ENCODE results near the gene HRAS.
A peak's percentile ranks its signal among the peaks of the same experiment; 100 is the strongest.

Gene HRAS

DNA sequence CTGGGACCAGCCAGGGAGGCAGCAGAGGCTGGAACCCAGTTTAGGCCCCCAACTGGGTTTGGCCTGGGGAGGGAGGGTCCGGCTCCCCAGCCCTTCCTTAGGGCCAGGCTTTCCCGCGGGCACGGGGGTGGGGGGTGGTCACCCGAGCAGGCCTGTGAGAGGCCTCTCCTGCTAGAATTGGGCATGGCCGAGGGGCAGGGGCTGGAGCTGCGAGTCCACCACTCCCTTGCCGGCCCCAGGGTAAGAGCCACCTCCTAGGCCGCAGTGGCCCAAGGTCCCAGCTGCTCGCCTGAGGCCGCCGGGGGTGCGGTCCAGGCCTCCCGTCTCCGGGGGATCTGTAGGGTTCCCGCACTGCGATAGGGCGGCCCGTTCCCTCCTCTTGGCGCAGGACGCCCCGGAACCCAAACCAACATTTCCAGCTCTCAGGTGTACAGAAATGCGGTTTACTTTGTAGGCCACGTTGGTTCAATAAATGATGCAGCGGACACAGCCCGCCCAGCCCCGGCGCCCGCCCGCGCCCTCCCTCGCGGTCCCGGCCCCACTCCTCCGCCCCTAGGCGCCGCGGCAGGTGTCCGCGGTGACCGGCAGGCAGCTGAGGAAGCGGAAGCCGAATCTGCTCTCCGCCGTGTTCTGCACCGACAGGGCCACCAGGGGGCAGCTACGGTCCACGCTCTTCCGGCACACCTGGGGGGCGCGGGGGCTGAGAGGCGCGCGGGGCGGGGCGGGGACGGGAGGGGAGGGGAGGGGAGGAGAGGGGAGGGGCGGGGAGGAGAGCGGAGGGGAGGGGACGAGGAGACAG is 19.3 kb upstream of the HRAS start:
- DNase-seq (ENCODE audit: low read depth in 1 of 2, low spot score in 1 of 2) = peak; percentile 57 to 58

DNA sequence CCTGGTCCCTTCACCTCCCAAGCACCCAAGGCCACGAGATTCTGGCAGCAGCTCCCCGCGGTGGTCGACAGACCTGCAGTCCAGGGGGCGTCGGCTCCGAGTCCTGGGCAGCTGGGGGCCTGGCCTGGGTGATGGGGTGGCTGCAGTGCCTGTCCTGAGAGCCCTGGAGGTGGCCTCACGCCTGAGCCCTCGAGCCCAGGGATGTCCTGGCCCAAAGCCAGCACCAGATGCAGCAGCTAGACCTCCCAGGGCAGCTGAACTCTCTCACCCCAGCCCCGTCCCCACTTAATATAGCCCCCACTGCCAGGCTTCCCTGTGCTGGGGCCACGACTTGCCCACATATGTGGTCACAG is 18.6 kb upstream of the HRAS start:
- no peak for DNase-seq (ENCODE audit: low read depth in 1 of 2, low spot score in 1 of 2)

DNA sequence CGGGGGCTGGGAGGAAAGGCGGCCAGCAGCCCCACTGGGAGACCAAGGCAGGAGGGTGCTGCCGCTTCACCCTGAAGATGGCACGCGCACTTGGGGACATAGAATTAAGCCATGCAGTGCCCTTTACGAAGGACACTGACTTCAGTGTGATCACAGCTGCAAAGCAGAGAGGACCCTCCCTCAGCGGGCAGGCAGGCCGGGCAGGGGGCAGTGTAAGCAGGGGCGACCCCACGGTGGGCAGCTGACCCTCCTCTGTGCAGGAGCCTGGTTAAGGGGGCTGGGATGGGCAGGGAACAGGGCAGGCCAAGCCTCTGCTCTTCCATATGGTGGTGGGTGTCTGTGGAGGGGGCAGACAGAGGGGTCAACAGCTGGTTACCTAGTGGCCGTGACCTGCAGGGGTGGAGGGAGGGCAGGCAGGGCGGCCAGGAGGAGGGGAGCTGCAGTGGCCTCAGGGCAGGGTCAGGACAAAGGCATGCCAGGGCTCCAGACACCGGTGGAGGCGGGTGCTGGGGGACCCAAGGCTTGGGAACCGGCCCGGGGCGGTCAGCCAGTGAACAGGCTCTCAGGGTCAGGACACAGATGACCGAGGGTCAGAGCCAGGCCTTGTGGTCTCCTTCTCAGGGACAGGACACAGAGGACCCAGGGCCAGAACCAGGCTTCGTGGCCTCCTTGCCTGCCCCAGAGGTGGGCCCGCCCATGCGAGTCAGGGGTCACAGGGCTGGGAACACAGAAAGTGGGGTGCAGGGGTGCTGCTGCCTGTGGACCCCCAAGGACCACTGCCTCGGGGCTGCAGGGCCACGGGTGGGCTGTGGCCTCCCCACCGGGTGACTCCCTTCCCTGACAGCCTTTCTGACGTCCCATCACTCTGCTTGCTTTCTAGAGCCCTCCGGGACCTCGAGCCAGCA is 18.0 kb upstream of the HRAS start:
- DNase-seq (ENCODE audit: low read depth in 1 of 2, low spot score in 1 of 2) = no peak

DNA sequence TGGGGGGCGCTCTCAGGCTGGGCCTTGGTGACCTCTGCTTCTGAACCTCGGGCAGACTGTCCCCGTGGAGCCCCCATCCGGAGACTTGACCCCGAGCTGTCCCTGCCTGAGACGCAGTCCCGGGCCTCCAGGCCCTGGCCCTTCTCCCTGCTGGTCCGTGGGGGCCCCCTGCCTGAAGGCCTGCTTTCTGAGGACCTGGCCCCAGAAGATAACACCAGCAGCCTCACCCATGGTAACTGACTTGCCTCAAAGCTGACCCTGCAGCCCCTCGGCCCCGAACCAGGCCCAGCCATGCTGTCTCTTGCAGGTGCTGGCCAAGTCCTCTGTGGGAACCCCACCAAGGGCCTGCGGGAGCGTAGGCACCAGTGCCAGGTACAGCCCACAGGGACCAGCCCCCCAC is 16.2 kb upstream of the HRAS start:
- DNase-seq (ENCODE audit: low read depth in 1 of 2, low spot score in 1 of 2) = no peak

DNA sequence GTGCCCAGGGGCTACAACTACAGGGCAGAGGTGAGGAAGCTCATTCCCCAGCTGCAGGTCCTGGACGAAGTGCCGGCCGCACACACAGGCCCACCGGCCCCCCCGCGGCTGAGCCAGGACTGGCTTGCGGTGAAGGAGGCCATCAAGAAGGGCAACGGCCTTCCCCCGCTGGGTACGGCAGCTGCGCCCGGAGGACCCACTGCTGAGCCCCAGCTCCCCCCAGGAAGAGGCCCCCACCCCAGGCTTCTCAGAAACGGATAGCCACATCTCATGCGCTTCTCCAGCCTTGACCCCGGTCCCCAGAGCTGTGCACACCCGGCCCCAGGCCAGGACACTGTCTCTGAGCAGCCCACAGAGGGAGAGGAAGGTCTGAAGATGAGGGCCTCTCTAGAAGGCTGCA is 15.8 kb upstream of the HRAS start:
- DNase-seq (ENCODE audit: low read depth in 1 of 2, low spot score in 1 of 2) = no peak

DNA sequence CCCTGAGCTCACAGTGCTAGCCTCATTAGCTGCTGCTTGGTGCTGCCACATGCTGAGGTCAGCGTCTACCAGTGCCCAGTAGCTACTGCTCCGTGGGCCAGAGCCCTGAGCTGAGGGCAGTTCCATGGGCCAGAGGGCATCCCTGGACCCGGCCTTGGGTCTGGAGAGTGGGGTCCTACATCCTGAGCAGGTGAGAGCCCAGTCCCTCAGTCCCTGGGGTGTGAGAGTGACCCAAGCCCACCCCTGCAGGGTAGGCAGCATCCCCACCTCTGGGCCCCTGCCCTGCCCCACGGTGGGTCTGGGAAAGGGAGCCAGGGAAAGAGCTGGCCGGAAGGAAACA is 15.3 kb upstream of the HRAS start:
- no peak for DNase-seq (ENCODE audit: low read depth in 1 of 2, low spot score in 1 of 2)

DNA sequence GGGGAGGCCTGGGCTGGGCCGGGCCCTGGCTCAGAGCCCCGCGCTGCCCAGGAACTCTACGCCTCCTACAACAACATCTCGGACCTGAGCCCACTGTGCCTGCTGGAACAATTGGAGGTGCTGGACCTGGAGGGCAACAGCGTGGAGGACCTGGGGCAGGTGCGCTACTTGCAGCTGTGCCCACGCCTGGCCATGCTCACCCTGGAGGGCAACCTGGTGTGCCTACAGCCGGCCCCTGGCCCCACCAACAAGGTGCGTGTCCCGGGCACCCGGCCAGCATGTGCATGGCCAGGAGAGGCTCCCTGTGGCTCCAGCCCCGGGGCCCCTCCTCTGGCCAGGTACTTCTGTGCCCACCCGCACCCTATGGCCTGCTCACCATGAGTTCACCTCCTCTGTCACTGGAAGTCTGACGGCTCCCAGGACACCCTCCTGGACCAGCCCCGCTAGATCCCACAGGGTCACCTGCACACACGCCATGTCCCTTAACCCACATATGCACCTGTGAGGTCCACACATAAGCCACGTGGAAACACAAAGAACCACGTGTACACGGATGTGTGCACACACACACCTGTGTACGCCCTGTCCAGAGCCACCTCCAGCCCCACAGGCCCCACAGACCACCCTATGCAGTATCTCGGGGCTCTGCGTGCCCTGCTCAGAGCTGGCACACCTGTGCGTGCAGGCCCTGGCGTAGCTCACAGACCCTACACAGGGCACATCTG is 14.8 kb upstream of the HRAS start:
- DNase-seq (ENCODE audit: low read depth in 1 of 2, low spot score in 1 of 2) = no peak

DNA sequence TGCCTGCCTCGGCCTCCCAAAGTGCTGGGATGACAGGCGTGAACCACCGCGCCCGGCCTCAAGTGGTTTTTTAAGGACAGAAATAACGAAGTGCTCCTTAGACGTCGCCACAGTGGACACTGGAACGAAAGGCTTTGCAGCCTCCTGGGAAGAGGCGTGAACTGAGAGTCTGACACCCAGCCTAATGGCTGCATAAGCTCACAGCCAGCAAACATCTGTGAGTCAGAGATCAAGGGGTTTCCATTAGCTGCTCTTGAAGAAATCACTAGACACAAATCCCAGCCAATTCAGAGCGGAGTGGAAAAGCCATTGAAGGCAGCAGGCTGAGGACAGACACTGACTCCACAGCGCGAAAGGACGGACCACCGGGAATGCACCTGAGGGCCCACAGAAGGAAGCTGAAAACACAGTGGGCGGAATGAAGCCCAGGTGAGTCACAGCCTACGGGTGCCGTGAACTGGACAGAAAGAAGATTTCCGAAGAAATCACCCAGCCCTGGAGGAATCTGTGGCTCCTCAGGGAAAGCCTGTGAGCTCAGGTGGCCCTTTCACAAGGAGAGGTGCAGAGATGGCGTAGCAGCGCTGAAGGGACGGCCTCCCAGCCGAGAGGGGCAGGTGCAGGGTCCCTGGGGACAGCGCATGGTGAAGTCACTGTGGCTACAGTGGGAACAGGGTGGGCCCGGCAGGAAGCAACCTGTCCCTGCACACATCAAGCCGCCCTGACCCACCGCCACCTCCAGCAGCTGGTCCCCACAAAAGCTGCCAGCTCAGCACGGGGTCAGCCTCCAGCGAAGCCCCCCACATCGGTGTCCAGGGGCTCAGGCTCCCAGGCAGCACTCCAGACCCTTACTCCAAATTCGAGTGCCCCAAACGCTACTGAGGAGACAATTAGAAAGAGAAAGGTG is 13.6 kb upstream of the HRAS start:
- no peak for DNase-seq (ENCODE audit: low read depth in 1 of 2, low spot score in 1 of 2)

DNA sequence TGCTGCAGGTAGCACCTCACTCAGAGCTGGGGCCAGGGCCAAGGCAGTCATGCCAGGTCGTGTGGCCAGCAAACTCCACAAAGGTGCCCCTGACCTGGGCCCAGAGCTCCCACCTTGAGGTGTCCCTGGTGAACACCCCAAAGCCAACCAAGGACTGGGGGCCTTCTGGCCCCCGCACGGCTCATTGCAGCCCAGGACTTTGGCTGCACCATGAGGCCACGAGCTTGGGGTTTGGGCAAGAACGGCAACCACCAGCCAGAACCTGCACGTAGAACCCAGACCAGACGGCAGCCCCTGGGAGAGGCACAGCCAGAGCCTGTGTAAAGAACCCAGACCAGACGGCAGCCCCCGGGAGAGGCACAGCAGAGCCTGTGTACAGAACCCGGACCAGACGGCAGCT is 9.8 kb upstream of the HRAS start:
- no peak for DNase-seq (ENCODE audit: low read depth in 1 of 2, low spot score in 1 of 2)

DNA sequence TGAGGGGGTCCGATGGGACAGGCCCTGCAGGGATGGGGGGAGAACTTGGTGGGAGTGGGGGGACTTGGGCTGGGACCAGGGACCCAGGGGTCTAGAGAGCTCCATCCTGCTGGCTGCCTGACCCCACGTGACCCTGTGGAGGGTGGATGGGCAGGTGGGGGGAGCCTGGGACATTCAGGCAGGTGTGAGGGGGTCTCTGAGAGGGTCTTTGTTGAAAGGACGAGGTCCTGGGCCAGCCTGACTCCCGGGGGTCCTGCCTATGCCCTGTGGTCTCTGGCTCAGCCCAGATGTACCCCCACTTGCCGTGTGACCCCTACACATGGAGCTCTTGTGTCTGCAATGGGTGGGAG is 9.4 kb upstream of the HRAS start:
- no peak for DNase-seq (ENCODE audit: low read depth in 1 of 2, low spot score in 1 of 2)

DNA sequence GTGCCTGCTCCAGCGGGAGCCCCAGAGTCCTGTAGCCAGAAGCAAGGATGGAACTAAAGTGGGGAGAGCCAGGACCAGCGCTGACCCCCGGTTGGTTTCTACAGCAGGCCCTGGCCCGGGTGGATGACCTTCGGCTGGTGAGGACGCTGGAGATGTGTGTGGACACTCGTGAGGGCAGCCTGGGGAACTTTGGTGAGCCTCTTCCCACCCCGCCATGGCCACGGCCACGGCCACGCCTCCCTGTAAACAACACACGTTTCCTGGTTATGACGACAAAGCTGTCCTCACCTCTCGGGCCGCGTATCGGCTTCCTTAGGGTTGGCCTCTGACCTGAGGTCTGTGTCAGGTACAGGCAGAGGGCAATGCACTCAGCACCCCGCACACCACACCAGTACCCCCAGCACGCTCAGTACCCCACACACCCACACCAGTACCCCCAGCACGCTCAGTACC is 6.1 kb upstream of the HRAS start:
- DNase-seq (ENCODE audit: low read depth in 1 of 2, low spot score in 1 of 2) = no peak

DNA sequence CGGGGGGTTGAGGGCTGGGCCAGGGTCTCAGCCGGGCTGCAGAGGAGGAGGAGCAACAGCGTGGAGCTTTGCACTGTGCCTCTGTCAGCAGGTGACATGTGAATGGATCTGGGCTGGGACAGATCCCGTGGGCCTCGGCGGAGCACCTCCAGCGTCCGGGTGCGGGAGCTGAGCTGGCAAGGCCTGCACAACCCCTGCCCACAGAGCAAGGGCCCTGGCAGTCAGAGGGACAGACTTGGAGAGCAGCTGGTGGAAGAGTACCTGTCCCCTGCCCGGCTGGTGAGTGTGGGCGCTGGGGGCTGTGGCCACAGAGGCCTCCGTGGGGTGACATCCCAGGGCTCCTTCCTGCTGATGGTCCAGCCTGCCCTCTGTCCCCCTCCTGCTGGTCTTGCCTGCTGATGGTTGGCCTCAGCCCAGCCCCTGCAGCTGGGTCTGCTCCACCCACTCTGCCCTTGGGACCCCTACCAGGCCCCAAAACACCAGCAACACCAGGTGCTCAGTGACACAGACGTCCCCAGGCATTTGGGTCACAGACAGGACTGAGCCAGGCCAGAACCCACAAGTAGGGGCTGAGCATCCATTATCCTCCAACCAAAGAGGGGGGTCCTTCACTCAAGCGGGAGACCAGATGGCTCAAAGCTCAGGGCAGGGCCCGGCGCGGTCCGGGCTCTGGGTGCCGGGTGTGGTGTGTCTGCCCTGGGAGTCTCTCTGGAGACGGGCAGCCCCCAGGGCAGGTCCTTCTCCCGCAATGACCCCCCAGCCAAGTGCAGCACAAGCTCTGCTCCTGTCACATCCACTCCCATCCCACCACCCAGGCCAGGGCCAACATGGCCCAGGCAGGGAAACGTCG is 5.4 kb upstream of the HRAS start:
- no peak for DNase-seq (ENCODE audit: low read depth in 1 of 2, low spot score in 1 of 2)

DNA sequence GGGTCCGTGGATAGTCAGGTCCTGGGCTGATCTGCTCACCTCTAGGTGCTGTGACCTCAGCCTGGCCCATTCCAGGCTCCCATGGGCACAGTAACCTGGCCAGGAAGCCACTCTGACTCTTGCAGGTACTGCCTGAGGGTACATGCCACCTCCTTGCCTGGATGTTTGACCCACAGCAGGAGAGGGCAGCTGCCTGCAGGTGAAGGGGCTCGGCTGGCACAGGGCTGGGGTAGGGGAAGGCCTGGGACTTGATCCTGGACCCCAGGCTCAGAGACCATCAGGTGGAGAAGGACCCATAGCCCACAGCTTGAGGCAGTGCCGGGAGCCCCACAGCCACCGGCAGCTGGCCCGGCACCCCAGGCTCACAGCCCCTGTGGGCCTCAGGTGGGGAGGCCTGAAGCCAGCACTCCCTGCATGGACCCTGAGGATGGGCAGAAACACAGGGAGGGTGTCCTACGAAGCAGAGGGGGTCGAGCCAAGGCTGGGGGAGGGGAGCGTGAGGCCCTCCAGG is 4.7 kb upstream of the HRAS start:
- no peak for DNase-seq (ENCODE audit: low read depth in 1 of 2, low spot score in 1 of 2)

DNA sequence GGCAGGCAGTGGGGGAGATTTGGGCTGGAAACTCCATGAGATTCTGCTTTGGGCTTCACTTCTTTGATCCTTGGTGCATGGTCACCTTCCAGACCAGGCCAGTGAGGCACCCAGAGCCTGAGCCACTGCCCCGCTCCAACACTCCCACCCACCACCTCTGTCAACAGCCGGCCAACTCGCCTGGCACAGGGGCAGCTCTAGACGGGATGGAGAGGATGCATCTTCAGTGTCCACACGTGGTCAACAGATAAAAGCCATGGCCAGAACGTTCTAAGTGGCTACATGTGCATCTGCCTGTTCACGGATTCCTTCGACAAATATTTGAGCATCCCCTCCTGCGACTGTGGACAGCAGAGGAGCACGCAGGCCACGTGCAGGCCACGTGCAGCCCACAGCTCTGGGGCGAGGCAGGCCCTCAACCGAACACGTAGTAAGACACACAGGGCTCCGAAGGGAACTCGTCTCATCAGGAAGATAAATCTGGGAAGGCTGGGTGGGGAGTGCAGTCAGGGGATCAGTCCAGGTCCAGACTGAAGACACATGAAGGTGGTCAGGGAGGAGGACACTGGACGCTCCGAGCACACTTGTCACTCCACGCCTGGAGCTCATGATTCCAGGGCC is 3.2 kb upstream of the HRAS start:
- DNase-seq (ENCODE audit: low read depth in 1 of 2, low spot score in 1 of 2) = no peak

DNA sequence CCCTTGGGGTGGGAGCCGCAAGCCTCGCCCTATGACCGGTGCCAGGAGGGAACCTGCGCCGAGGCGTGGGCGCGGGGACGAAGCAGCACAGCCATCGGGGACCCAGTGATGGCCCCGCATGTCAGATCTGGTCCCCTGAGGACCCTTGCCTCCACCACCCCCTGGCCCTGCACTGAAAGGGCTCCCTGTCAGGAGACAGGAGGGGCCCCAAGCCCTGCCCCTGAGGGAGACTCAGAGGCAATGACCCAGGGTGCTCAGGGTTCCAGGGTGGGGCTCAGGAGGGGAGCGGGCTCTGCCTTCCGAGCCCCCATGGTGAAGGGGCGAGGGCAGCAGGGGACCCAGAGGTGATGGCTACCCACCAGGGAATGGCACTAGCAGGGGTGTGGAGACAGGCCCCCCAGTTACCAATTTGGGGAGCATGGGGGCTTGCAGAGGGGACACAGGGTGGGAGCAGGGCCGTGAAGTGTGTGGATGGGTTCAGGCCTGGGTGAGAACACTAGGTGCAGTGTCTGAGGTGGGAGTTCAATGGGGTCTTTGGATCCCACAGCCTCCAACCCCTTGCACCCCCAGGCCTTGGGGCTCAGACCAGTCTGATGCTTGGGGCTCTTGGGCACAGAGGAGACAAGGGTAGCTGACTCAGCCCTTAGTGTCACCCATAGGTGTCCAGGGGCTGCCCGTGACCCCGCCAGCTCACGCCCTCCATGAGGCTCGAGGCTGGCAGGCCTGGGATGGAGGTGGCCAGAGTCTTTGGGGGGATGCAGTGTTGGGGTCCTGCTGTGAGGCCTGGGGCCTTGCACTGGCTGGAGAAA is 2.5 kb upstream of the HRAS start:
- DNase-seq (ENCODE audit: low read depth in 1 of 2, low spot score in 1 of 2) = no peak

DNA sequence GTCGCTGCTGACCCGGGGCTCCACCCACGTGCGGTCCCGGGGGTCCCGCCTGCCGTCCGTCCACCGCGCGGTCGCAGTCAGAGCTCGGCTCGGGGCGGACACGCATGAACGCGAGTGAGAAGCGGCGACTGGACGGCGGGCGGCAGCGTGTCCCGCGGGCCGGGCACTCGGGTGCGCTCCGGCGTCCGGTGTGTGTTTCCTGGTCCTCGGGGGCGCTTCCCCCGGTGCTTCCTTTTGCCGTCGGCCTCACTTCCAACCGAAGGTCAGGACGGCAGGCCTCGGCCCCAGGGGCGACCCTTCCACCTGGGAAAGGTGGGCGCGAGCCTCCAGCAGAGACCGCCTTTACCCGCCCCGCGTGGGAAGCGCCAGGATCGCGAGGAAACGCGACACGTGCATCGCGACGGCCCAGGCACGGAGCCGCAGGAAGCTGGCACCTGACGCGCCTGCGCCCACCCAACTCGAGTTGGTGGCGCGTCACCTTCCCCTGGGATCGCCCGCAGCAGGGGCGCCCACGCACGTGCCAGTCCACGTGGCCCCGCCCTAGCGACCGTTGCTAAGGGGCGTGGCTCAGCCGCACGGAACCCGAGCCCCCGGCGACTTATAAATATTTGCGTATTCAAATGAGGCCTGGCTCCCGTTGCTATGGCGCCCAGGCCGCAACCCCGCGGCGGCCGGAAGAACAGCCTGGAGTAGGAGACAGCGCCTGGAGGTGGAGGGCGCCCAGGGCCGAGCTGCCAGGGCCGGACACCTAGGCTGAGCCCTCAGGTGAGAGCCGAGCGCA is 1.7 kb upstream of the HRAS start, which contains the start of gene LRRC56:
TSS of gene LRRC56 (plus strand) at position 687 of the 781 bp plus-strand sequence. CDS start 3,158 bp downstream, outside the sequence.
- peak; percentile 77 to 87 for DNase-seq (ENCODE audit: low read depth in 1 of 2, low spot score in 1 of 2)

DNA sequence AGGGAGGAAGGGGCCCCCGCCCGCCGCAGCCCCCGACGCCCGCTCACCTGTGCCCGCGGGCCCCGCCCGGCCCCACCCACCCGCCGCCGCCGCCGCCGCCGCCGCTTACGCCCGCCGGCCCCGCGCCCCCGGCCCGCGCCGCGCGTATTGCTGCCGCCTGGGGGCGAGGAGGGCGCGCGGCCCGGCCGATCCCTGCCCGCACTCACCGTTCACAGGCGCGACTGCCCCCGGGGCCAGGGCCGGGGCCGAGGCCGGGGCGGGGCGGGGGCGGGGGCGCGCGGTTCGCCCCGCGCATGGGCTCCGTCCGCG is 212 bp downstream of the HRAS start:
- DNase-seq (ENCODE audit: low read depth in 1 of 2, low spot score in 1 of 2) = no peak

All from activated CD4-positive, alpha-beta T cell treated with anti-CD3 and anti-CD28 coated beads, Interleukin-2, amount 50 U/mL, for 24 hours (primary cell).